Breast epithelium (tissue), 3 donors: ENCODE data around the gene COL4A2.

ENCODE experiments used
- CTCF ChIP-seq, 3 donors: fragments of 450-650 bp; IDR thresholded peaks; one replicate each; pipeline ENCODE4 v1.5.1; 2016 to 2017; ENCODE audit warnings: antibody characterized with exemption in 3 of 3, mild to moderate bottlenecking in 3 of 3, moderate library complexity in 3 of 3
- POLR2A ChIP-seq: fragments of 450-650 bp; IDR thresholded peaks from one replicate; pipeline ENCODE4 v1.6.1; 2016; ENCODE audit warnings: antibody characterized with exemption, mild to moderate bottlenecking, moderate library complexity
- POLR2AphosphoS5 ChIP-seq, 3 donors: sonication (generic); formaldehyde crosslinking; IDR thresholded peaks; one replicate each; pipeline ENCODE4 v1.6.1; 2017; ENCODE audit warnings: antibody characterized with exemption in 3 of 3

- no peak for TF ChIP-seq POLR2A
- no peak for TF ChIP-seq POLR2AphosphoS5 (IDR thresholded peaks at IDR 0.05)
- no peak for TF ChIP-seq CTCF (IDR thresholded peaks at IDR 0.05)
These were observed 170.7 kb downstream of the COL4A2 start for GRCh38 chr13:110477706-110478245.
